MCF 10A (cell line): ENCODE measurements around the gene DDX1. TPM values are rescaled to one million over a fixed set of nuclear protein-coding genes. Genes with fewer than 3 reads are reported as not detected.

Experiments
- total RNA-seq: library from RNA; stranded (reverse); gene quantifications from 2 replicates; pipeline ENCODE4 v1.2.3, GENCODE V29; 2022

DDX1 gene
- total RNA-seq, 1 experiment from 2014 or later: 119 TPM

Other genes starting within 250 kb of the DDX1 start
- gene NBAS, start 30.5 kb upstream of the DDX1 start, total RNA-seq: 46.4 and 55.6 TPM in 2 replicates